Measurements from ENCODE around the gene CCRL2. TPM values are rescaled to one million over a fixed set of nuclear protein-coding genes. Genes with fewer than 3 reads are reported as not detected.

The CCRL2 gene
- total RNA-seq, 1 experiment from 2014 or later: not detected

DNA sequence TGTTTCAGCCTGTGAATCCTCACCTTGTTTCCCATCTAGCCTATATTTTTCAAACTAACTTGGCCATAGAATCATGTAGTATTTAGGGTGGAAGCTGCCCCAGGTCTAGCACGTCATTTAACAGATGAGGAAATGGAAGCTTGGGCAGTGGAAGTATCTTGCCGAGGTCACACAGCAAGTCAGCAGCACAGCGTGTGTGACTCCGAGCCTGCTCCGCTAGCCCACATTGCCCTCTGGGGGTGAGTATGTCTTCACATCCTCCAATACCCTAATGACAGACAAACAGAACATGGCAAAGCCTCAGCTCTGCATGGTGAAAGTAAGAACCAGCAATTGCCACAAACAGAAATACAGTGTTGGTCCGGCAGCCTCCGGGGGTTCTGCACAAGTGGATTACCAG is 38.5 kb upstream of the CCRL2 start:
- no peak overlapping the region for H3K4me3 Mint-ChIP-seq

More for the DNA sequence above, 38.5 kb upstream of the CCRL2 start:
- H3K56ac ChIP-seq (ENCODE audit: insufficient read length, low read depth, low read length): no peak overlapping the region
- no peaks in the 10 kb centered on the region for H3K27me3 ChIP-seq (ENCODE audit: insufficient read depth, low read length)
- H2BK20ac ChIP-seq (ENCODE audit: low read depth, low read length, poor library complexity, severe bottlenecking): no peak overlapping the region
- Mint-ChIP-seq H3K27ac (no peak overlapping the region), H3K27me3 (ENCODE audit: low read depth) (peaks cover 12% of the 10 kb centered on the region), H3K4me1 (no peaks in the 10 kb centered on the region; a peak in 1 of 4 replicates), H3K9me3 (no peaks in the 10 kb centered on the region), H3K36me3 (ENCODE audit: insufficient read depth in 1 of 3, low read depth in 3 of 3) (no peaks in the 10 kb centered on the region)
- H3K14ac ChIP-seq (ENCODE audit: insufficient read depth, low read length): no peak overlapping the region
- no peaks in the 10 kb centered on the region; the same call in 1 of the 2 replicates for H3K4me1 ChIP-seq (ENCODE audit: insufficient read depth, low read length)
- no peak overlapping the region for H2BK15ac ChIP-seq (ENCODE audit: low read depth, low read length)
- H3K27ac ChIP-seq (ENCODE audit: insufficient read length, low read depth, low read length): no peak overlapping the region
- TF ChIP-seq, protein P1, sequence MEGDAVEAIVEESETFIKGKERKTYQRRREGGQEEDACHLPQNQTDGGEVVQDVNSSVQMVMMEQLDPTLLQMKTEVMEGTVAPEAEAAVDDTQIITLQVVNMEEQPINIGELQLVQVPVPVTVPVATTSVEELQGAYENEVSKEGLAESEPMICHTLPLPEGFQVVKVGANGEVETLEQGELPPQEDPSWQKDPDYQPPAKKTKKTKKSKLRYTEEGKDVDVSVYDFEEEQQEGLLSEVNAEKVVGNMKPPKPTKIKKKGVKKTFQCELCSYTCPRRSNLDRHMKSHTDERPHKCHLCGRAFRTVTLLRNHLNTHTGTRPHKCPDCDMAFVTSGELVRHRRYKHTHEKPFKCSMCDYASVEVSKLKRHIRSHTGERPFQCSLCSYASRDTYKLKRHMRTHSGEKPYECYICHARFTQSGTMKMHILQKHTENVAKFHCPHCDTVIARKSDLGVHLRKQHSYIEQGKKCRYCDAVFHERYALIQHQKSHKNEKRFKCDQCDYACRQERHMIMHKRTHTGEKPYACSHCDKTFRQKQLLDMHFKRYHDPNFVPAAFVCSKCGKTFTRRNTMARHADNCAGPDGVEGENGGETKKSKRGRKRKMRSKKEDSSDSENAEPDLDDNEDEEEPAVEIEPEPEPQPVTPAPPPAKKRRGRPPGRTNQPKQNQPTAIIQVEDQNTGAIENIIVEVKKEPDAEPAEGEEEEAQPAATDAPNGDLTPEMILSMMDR (conservative IDR thresholded peaks at IDR 0.05): peak; percentile 65; the same call in 2 of the 3 replicates
- H3K23me2 ChIP-seq (ENCODE audit: insufficient read length, low read depth, low read length, poor library complexity, severe bottlenecking): no peaks in the 10 kb centered on the region
- H4K5ac ChIP-seq (ENCODE audit: insufficient read length, low read depth, low read length): no peak overlapping the region
- H2BK120ac ChIP-seq (ENCODE audit: low read depth, low read length, poor library complexity, severe bottlenecking): no peak overlapping the region
- no peak overlapping the region for H2AFZ ChIP-seq (ENCODE audit: low read length)
- H4K20me1 ChIP-seq (ENCODE audit: control insufficient read depth, insufficient read depth, insufficient read length): no peaks in the 10 kb centered on the region
- no peak overlapping the region for H3K4me2 ChIP-seq (ENCODE audit: insufficient read depth, insufficient read length, low read length)
- no peak overlapping the region for H4K8ac ChIP-seq (replicated peaks; ENCODE audit: insufficient read length, low read depth, low read length)
- H2AK5ac ChIP-seq (ENCODE audit: insufficient read length, low read length): no peak overlapping the region
- H2BK12ac ChIP-seq (ENCODE audit: insufficient read length, low read depth, low read length): no peak overlapping the region
- no peak overlapping the region for H3K4ac ChIP-seq (ENCODE audit: low read depth, low read length)
- no peaks in the 10 kb centered on the region for H3K9me3 ChIP-seq (ENCODE audit: control insufficient read depth, low read depth, low read length)
- WGBS (ENCODE audit: extremely low coverage, insufficient read length, low lambda C conversion rate): no CpG with 5 or more reads among the region's 7 CpGs
- no peak overlapping the region for H2BK5ac ChIP-seq (ENCODE audit: insufficient read length, low read length)
- H3K23ac ChIP-seq (ENCODE audit: insufficient read length, low read depth, low read length): no peak overlapping the region
- no peak overlapping the region for H3K9ac ChIP-seq (ENCODE audit: extremely low read depth, insufficient read length, low read length)
- DNase-seq: peak; percentile 77
- no peaks in the 10 kb centered on the region for H3K79me1 ChIP-seq (ENCODE audit: insufficient read depth, low read depth, low read length, poor library complexity, severe bottlenecking)
- no peak overlapping the region for H3K18ac ChIP-seq (ENCODE audit: insufficient read length, low read depth, low read length)
- no peak overlapping the region for H4K91ac ChIP-seq (ENCODE audit: insufficient read length, low read depth, low read length)
- no peak overlapping the region for H3T11ph ChIP-seq (ENCODE audit: low read length)
- no peaks in the 10 kb centered on the region for H3K79me2 ChIP-seq (ENCODE audit: insufficient read depth, low read length)

Data from H9 (cell line).